H9 (cell line): Measurements from ENCODE around the gene GLT1D1. TPM values are rescaled to one million over a fixed set of nuclear protein-coding genes. Genes with fewer than 3 reads are reported as not detected.

ENCODE experiments used
- DNase-seq: peaks from one replicate; pipeline ENCODE4 v3.0.0-alpha.2; 2017
- H2AFZ ChIP-seq: one replicate; pipeline ENCODE4 v1.6.1; 2013; ENCODE audit warnings: mild to moderate bottlenecking, low read length, control low read depth, moderate library complexity
- H2AK5ac ChIP-seq: 2 replicates; pipeline ENCODE4 v1.6.1; 2013; ENCODE audit warnings: low read length, control low read depth, mixed read lengths; ENCODE audit not compliant: insufficient read length
- H2BK120ac ChIP-seq: one replicate; pipeline ENCODE4 v1.6.1; 2013; ENCODE audit warnings: low read depth, mild to moderate bottlenecking, low read length, control low read depth, inconsistent platforms; ENCODE audit not compliant: poor library complexity, severe bottlenecking
- H2BK12ac ChIP-seq: 2 replicates; pipeline ENCODE4 v1.6.1; 2013; ENCODE audit warnings: low read length, control low read depth, mixed read lengths, low read depth; ENCODE audit not compliant: insufficient read length
- H2BK15ac ChIP-seq: 2 replicates; pipeline ENCODE4 v1.6.1; 2013; ENCODE audit warnings: low read depth, low read length, control low read depth
- H2BK20ac ChIP-seq: one replicate; pipeline ENCODE4 v1.6.1; 2013; ENCODE audit warnings: low read depth, mild to moderate bottlenecking, low read length, control low read depth, inconsistent platforms; ENCODE audit not compliant: poor library complexity, severe bottlenecking
- H2BK5ac ChIP-seq: 2 replicates; pipeline ENCODE4 v1.6.1; 2013; ENCODE audit warnings: low read length, control low read depth, mixed read lengths; ENCODE audit not compliant: insufficient read length
- H3K14ac ChIP-seq: 2 replicates; pipeline ENCODE4 v1.6.1; 2013; ENCODE audit warnings: low read length, control low read depth; ENCODE audit not compliant: insufficient read depth
- H3K18ac ChIP-seq: 2 replicates; pipeline ENCODE4 v1.6.1; 2013; ENCODE audit warnings: low read depth, mild to moderate bottlenecking, mixed read lengths, low read length, control low read depth; ENCODE audit not compliant: insufficient read length
- H3K23ac ChIP-seq: 2 replicates; pipeline ENCODE4 v1.6.1; 2013; ENCODE audit warnings: low read length, control low read depth, mixed read lengths, low read depth; ENCODE audit not compliant: insufficient read length
- H3K23me2 ChIP-seq: 2 replicates; pipeline ENCODE4 v1.6.1; 2013; ENCODE audit warnings: low read depth, mild to moderate bottlenecking, mixed read lengths, low read length, control low read depth; ENCODE audit not compliant: insufficient read length, poor library complexity, severe bottlenecking
- H3K27ac ChIP-seq: 2 replicates; pipeline ENCODE4 v1.5.1; 2013; ENCODE audit warnings: low read length, control low read depth, mixed read lengths, low read depth; ENCODE audit not compliant: insufficient read length
- H3K27me3 ChIP-seq: 2 replicates; pipeline ENCODE4 v1.6.1; 2013; ENCODE audit warnings: low read length, control low read depth, inconsistent platforms; ENCODE audit not compliant: insufficient read depth
- H3K4ac ChIP-seq: 2 replicates; pipeline ENCODE4 v1.6.1; 2013; ENCODE audit warnings: low read depth, mild to moderate bottlenecking, control low read depth, inconsistent platforms, low read length, moderate library complexity
- H3K4me1 ChIP-seq: 2 replicates; pipeline ENCODE4 v1.6.1; 2013; ENCODE audit warnings: low read length, control low read depth, inconsistent platforms; ENCODE audit not compliant: insufficient read depth
- H3K4me2 ChIP-seq: 2 replicates; pipeline ENCODE4 v1.6.1; 2013; ENCODE audit warnings: low read length, control low read depth, mixed read lengths; ENCODE audit not compliant: insufficient read length, insufficient read depth
- H3K56ac ChIP-seq: 2 replicates; pipeline ENCODE4 v1.6.1; 2013; ENCODE audit warnings: low read depth, mild to moderate bottlenecking, mixed read lengths, low read length, control low read depth; ENCODE audit not compliant: insufficient read length
- H3K79me1 ChIP-seq: 2 replicates; pipeline ENCODE4 v1.6.1; 2013; ENCODE audit warnings: low read depth, mild to moderate bottlenecking, moderate library complexity, low read length, control low read depth, inconsistent platforms; ENCODE audit not compliant: insufficient read depth, poor library complexity, severe bottlenecking
- H3K79me2 ChIP-seq: 2 replicates; pipeline ENCODE4 v1.6.1; 2013; ENCODE audit warnings: low read length, control low read depth, inconsistent platforms; ENCODE audit not compliant: insufficient read depth
- H3K9ac ChIP-seq: 2 replicates; pipeline ENCODE4 v1.6.1; 2013; ENCODE audit warnings: low read length, control low read depth, mixed read lengths; ENCODE audit not compliant: insufficient read length; ENCODE audit errors: extremely low read depth
- H3K9me3 ChIP-seq: one replicate; pipeline ENCODE4 v1.6.1; 2013; ENCODE audit warnings: low read depth, low read length, inconsistent platforms; ENCODE audit not compliant: control insufficient read depth
- H3T11ph ChIP-seq: one replicate; pipeline ENCODE4 v1.6.1; 2013; ENCODE audit warnings: mild to moderate bottlenecking, low read length, control low read depth, inconsistent platforms
- H4K20me1 ChIP-seq: one replicate; pipeline ENCODE4 v1.6.1; 2013; ENCODE audit not compliant: control insufficient read depth, insufficient read length, insufficient read depth
- H4K5ac ChIP-seq: 2 replicates; pipeline ENCODE4 v1.6.1; 2013; ENCODE audit warnings: low read depth, mild to moderate bottlenecking, mixed read lengths, low read length, control low read depth; ENCODE audit not compliant: insufficient read length
- H4K8ac ChIP-seq: replicated peaks from 2 replicates; pipeline ENCODE4 v1.6.1; 2013; ENCODE audit warnings: low read length, control low read depth, mixed read lengths, low read depth; ENCODE audit not compliant: insufficient read length
- H4K91ac ChIP-seq: 2 replicates; pipeline ENCODE4 v1.6.1; 2013; ENCODE audit warnings: low read depth, mild to moderate bottlenecking, moderate library complexity, mixed read lengths, low read length, control low read depth; ENCODE audit not compliant: insufficient read length
- H3K27ac Mint-ChIP-seq, 3 experiments: 2 replicates in 2 of 3; 3 replicates in 1 of 3; pipeline ENCODE4 v1.8.0; 2020 to 2021; ENCODE audit warnings: mixed read lengths in 3 of 3, mild to moderate bottlenecking in 1 of 3, moderate library complexity in 1 of 3
- H3K27me3 Mint-ChIP-seq: 2 replicates; pipeline ENCODE4 v1.8.0; 2021; ENCODE audit warnings: low read depth, mild to moderate bottlenecking, moderate library complexity, mixed read lengths
- H3K36me3 Mint-ChIP-seq, 3 experiments: 2 replicates in 2 of 3; 3 replicates in 1 of 3; pipeline ENCODE4 v1.8.0; 2020 to 2021; ENCODE audit warnings: low read depth in 3 of 3, mixed read lengths in 3 of 3; ENCODE audit not compliant: insufficient read depth in 1 of 3
- H3K4me1 Mint-ChIP-seq, 2 experiments: 2 replicates each; pipeline ENCODE4 v1.8.0; 2020; ENCODE audit warnings: mixed read lengths in 2 of 2
- H3K4me3 Mint-ChIP-seq, 2 experiments: 2 replicates in 1 of 2; 3 replicates in 1 of 2; pipeline ENCODE4 v1.8.0; 2020 to 2021; ENCODE audit warnings: mild to moderate bottlenecking in 2 of 2, mixed read lengths in 2 of 2, moderate library complexity in 1 of 2
- H3K9me3 Mint-ChIP-seq, 2 experiments: 2 replicates in 1 of 2; 3 replicates in 1 of 2; pipeline ENCODE4 v1.8.0; 2020; ENCODE audit warnings: mild to moderate bottlenecking in 2 of 2, mixed read lengths in 2 of 2, moderate library complexity in 1 of 2
- WGBS: extraction: QIAGEN DNeasy Blood & Tissue Kit; methylation state at CpG from one replicate; pipeline ENCODE4 v1.1.7; 2013; ENCODE audit warnings: missing lambda C conversion rate, low lambda C conversion rate, mixed read lengths; ENCODE audit not compliant: insufficient read length; ENCODE audit errors: extremely low coverage; 5-methylcytosine and 5-hydroxymethylcytosine counted together
- total RNA-seq: library from RNA; stranded (reverse); gene quantifications from 2 replicates; pipeline ENCODE4 v1.2.1, GENCODE V29; 2021
- TF ChIP-seq, protein P1 (sequence below): fragments of 200-600 bp; sonication (generic); conservative IDR thresholded peaks from 3 replicates; pipeline ENCODE4 v1.8.0; 2021; ENCODE audit warnings: antibody characterized with exemption, mild to moderate bottlenecking

The GLT1D1 gene
- total RNA-seq, 1 experiment from 2014 or later: 7.0 TPM

DNA sequence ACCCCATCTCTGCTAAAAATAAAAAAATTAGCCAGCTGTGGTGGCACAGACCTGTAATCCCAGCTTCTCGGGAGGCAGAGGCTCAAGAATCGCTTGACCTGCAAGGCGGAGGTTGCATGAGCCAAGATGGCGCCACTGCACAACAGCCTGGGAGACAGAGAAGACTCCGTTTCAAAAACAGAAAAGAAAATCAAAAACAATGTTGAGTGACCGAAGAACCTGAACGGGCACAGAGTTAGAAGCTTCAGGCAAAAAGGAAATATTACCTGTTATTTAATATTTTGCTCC, 3.5 kb downstream of the GLT1D1 start:
- no peaks in the 10 kb centered on the region for H3K23me2 ChIP-seq
- Mint-ChIP-seq H3K4me1 (peaks cover 24 to 32% of the 10 kb centered on the region in 2 experiments), H3K27ac (no peak overlapping the region), H3K36me3 (peaks cover 6 to 9% (median 6%) of the 10 kb centered on the region in 3 experiments; a peak in 6 of 7 replicates), H3K4me3 (no peak overlapping the region), H3K27me3 (peaks cover 38% of the 10 kb centered on the region), H3K9me3 (peaks cover 0 to 6% of the 10 kb centered on the region in 2 experiments; a peak in 2 of 5 replicates)
- WGBS: no CpG with 5 or more reads among the region's 7 CpGs
- no peak overlapping the region for H4K91ac ChIP-seq
- H2BK12ac ChIP-seq: no peak overlapping the region
- H3K9ac ChIP-seq: no peak overlapping the region
- no peaks in the 10 kb centered on the region for H4K20me1 ChIP-seq
- H4K5ac ChIP-seq: no peak overlapping the region
- TF ChIP-seq, protein P1, sequence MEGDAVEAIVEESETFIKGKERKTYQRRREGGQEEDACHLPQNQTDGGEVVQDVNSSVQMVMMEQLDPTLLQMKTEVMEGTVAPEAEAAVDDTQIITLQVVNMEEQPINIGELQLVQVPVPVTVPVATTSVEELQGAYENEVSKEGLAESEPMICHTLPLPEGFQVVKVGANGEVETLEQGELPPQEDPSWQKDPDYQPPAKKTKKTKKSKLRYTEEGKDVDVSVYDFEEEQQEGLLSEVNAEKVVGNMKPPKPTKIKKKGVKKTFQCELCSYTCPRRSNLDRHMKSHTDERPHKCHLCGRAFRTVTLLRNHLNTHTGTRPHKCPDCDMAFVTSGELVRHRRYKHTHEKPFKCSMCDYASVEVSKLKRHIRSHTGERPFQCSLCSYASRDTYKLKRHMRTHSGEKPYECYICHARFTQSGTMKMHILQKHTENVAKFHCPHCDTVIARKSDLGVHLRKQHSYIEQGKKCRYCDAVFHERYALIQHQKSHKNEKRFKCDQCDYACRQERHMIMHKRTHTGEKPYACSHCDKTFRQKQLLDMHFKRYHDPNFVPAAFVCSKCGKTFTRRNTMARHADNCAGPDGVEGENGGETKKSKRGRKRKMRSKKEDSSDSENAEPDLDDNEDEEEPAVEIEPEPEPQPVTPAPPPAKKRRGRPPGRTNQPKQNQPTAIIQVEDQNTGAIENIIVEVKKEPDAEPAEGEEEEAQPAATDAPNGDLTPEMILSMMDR: no peak
- H3K27me3 ChIP-seq: peaks cover 4% of the 10 kb centered on the region; the same call in 1 of the 2 replicates
- H3K79me2 ChIP-seq: no peaks in the 10 kb centered on the region
- no peak overlapping the region for H2AK5ac ChIP-seq
- H2AFZ ChIP-seq: no peak overlapping the region
- H3K18ac ChIP-seq: no peak overlapping the region
- DNase-seq: no peak
- H2BK20ac ChIP-seq: no peak overlapping the region
- H2BK15ac ChIP-seq: no peak overlapping the region
- H3K79me1 ChIP-seq: no peaks in the 10 kb centered on the region
- no peak overlapping the region for H3K23ac ChIP-seq
- no peak overlapping the region for H2BK5ac ChIP-seq
- H2BK120ac ChIP-seq: no peak overlapping the region
- H3K56ac ChIP-seq: no peak overlapping the region
- no peak overlapping the region for H3K4me2 ChIP-seq
- H4K8ac ChIP-seq: no peak overlapping the region
- no peak overlapping the region for H3K14ac ChIP-seq
- no peak overlapping the region for H3T11ph ChIP-seq
- H3K27ac ChIP-seq: no peak overlapping the region
- no peaks in the 10 kb centered on the region for H3K9me3 ChIP-seq
- no peaks in the 10 kb centered on the region for H3K4me1 ChIP-seq
- H3K4ac ChIP-seq: no peak overlapping the region
